Measurements from ENCODE around the gene DPP6. TPM values are rescaled to one million over a fixed set of nuclear protein-coding genes. Genes with fewer than 3 reads are reported as not detected.

DPP6 gene
- total and polyA plus RNA-seq, 9 of the 15 experiments (the other 6 are each of a cell fraction or from before 2014, with no cell fraction given), result not detected

DNA sequence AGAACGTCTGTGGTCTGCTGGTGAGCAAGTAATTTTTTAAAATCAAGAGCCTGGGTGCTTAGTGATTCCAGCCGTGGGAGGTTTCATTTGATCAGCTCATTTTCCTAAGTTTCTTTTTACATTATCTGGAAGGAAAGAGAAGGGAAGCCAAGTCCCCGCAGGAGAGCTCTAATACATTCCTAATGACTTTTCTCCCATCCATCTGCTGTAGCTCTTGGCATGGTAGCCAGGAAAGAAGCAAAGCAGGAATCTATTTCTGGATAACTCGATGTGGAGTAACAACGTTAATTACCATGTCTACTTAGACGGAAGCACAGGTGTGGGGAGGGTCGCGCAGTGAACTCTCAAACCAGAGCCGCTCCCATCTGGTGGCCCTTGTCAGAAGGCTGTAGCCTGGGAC is 828.8 kb downstream of the DPP6 start (continued):
- no peak for TF ChIP-seq ETV1 (tag; conservative IDR thresholded peaks at IDR 0.05; ENCODE audit: low read depth)
- no peak for TF ChIP-seq ZNF75A (CRISPR knock-in tag; IDR thresholded peaks at IDR 0.05)

- H2AFZ ChIP-seq (ENCODE audit: low read depth, low read length), result no peak overlapping the region
- in situ Hi-C loops (cut with MboI) (no loop called here), intact Hi-C loops (cut with micrococcal nuclease) (no loop called here)
- peaks cover 15% of the 10 kb centered on the region for H3K9me3 ChIP-seq (replicated peaks; ENCODE audit: control insufficient read depth, insufficient read depth, low read depth, low read length)
- H3K4me1 ChIP-seq (replicated peaks in 1 of 2; ENCODE audit: control insufficient read depth in 2 of 2, insufficient read depth in 2 of 2, low read length in 2 of 2), result peaks cover 0 to 2% of the 10 kb centered on the region in 2 experiments; a peak in 1 of 5 replicates
- BruUV-seq (replicated peaks), result no TSS peak
- no peaks in the 10 kb centered on the region for H3K36me3 ChIP-seq (ENCODE audit: control insufficient read depth, insufficient read depth, low read length)
- no peak overlapping the region for H3K4me2 ChIP-seq (ENCODE audit: insufficient read depth, low read length)
- 2% methylated on average over 11 of the region's 11 CpGs for WGBS (ENCODE audit: insufficient coverage, low coverage, missing lambda C conversion rate)
- no peak overlapping the region for H3K27ac ChIP-seq (ENCODE audit: extremely low read depth, low read depth, low read length)
- no peak overlapping the region for H3K4me3 ChIP-seq
- ChIA-PET POLR2A (no interaction called here), CTCF (ENCODE audit: low intra/inter-chr PET ratio) (interaction anchor here (0.9 kb wide), 1 partner anchor 25 kb away, joined by 3 read pairs; no protein-coding TSS in a partner anchor)
- peaks cover 34 to 81% of the 10 kb centered on the region in 2 experiments for H3K27me3 ChIP-seq (ENCODE audit: control insufficient read depth in 2 of 2, insufficient read depth in 2 of 2, low read length in 2 of 2)
- TF ChIP-seq ARID1B (IDR thresholded peaks at IDR 0.05) (no peak), ATF7 (IDR thresholded peaks at IDR 0.05) (0 out of 2 replicates have a peak, but pooled peaks have one; percentile 43), GMEB1 (CRISPR knock-in tag; IDR thresholded peaks at IDR 0.05) (no peak), ZNF354B (CRISPR knock-in tag; IDR thresholded peaks at IDR 0.05) (no peak), CREM (IDR thresholded peaks at IDR 0.05; ENCODE audit: low read depth) (0 out of 2 replicates have a peak, but pooled peaks have one; percentile 32)
- TF ChIP-seq, protein P1, sequence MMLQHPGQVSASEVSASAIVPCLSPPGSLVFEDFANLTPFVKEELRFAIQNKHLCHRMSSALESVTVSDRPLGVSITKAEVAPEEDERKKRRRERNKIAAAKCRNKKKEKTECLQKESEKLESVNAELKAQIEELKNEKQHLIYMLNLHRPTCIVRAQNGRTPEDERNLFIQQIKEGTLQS (IDR thresholded peaks at IDR 0.05), result peak; percentile 68
- TF ChIP-seq, protein P1 (CRISPR knock-in tag; conservative IDR thresholded peaks at IDR 0.05), result no peak
- H4K20me1 ChIP-seq (replicated peaks; ENCODE audit: control insufficient read depth, insufficient read depth, low read length), result no peaks in the 10 kb centered on the region
- no peak overlapping the region for H3K9ac ChIP-seq (ENCODE audit: insufficient read depth in 1 of 2, low read depth in 2 of 2, low read length in 2 of 2)
- FAIRE-seq (no peak), ATAC-seq (peak; percentile 52), DNase-seq (ENCODE audit: extremely low read depth in 1 of 4, low spot score in 3 of 4) (no peak)
- H3K79me2 ChIP-seq (ENCODE audit: control insufficient read depth, insufficient read depth, low read length), result no peaks in the 10 kb centered on the region
- H3K9me1 ChIP-seq (ENCODE audit: control insufficient read depth, insufficient read depth, low read length), result no peaks in the 10 kb centered on the region
Observed at GRCh38 chr7:154881526-154881925, 829.3 kb downstream of the DPP6 start.
